Small intestine (tissue), 7 donors: ENCODE results near the gene ITGA1. TPM values are rescaled to one million over a fixed set of nuclear protein-coding genes. Genes with fewer than 3 reads are reported as not detected.

Source experiments
- DNase-seq, 2 donors: peaks; one replicate each; pipeline versions ENCODE4 v3.0.0 to v3.0.0-alpha.2; 2013
- FAIRE-seq: peaks from 2 replicates; lab custom pipeline; 2012; peaks lifted over from hg19 to GRCh38; lab: Jason Lieb, UNC
- H3K27ac ChIP-seq, 3 donors: one replicate each; pipeline ENCODE4 v1.5.1; 2013; ENCODE audit warnings: low read length in 2 of 3, mild to moderate bottlenecking in 2 of 3, control low read depth in 1 of 3, inconsistent platforms in 1 of 3, low read depth in 1 of 3, moderate library complexity in 1 of 3
- H3K27me3 ChIP-seq, 3 donors: one replicate each; pipeline ENCODE4 v1.6.1; 2013; ENCODE audit warnings: low read length in 3 of 3, inconsistent platforms in 1 of 3; ENCODE audit not compliant: control insufficient read depth in 3 of 3, insufficient read depth in 3 of 3
- H3K36me3 ChIP-seq, 3 donors: one replicate each; pipeline ENCODE4 v1.6.1; 2013; ENCODE audit warnings: low read length in 3 of 3, inconsistent platforms in 1 of 3, low read depth in 1 of 3, mild to moderate bottlenecking in 1 of 3, moderate library complexity in 1 of 3; ENCODE audit not compliant: control insufficient read depth in 3 of 3, insufficient read depth in 2 of 3
- H3K4me1 ChIP-seq, 3 donors: one replicate each; pipeline ENCODE4 v1.6.1; 2013; ENCODE audit warnings: low read length in 2 of 3, inconsistent platforms in 1 of 3, low read depth in 1 of 3, mild to moderate bottlenecking in 1 of 3, moderate library complexity in 1 of 3; ENCODE audit not compliant: control insufficient read depth in 3 of 3, insufficient read depth in 2 of 3
- H3K4me3 ChIP-seq, 3 donors: one replicate each; pipeline ENCODE4 v1.5.1; 2013; ENCODE audit warnings: low read length in 3 of 3, control low read depth in 1 of 3, inconsistent platforms in 1 of 3, low read depth in 1 of 3, mild to moderate bottlenecking in 1 of 3, moderate library complexity in 1 of 3
- H3K9me3 ChIP-seq, 2 donors: one replicate each; pipeline ENCODE4 v1.6.1; 2013; ENCODE audit warnings: low read depth in 1 of 2, low read length in 1 of 2; ENCODE audit not compliant: control insufficient read depth in 2 of 2, insufficient read depth in 1 of 2
- WGBS, 3 donors: extraction: QIAGEN DNeasy Blood & Tissue Kit; methylation state at CpG; one replicate each; pipeline ENCODE4 v1.1.7; 2013; 5-methylcytosine and 5-hydroxymethylcytosine counted together
- polyA plus RNA-seq, 4 donors: library from polyadenylated mRNA; stranded (reverse) in 3 of 4; unstranded in 1 of 4; fragments of 200-250 nt in 3 of 4; fragments of 120-200 nt in 1 of 4; gene quantifications; one replicate each; pipeline versions ENCODE4 v1.2.1 to v1.2.3, GENCODE V29; 2013
- donor health status: healthy with polysubstance abuse.
- donor health status: control.
- donor health status: control.
- donor health status: Bipolar disorder and iron deficiency.
- donor health status: healthy.

Gene ITGA1
- polyA plus RNA-seq, 4 donors = 1.6 to 20.9 (median 5.0) TPM

GRCh38 chr5:52776116-52776515 is 11.6 kb upstream of the ITGA1 start:
- H3K9me3 ChIP-seq = no peaks in the 10 kb centered on the region
- 86 to 92% (median 89%) methylated on average over 2 of the region's 2 CpGs for WGBS, 3 donors
- no peaks in the 10 kb centered on the region for H3K27me3 ChIP-seq
- peak overlapping the region in 1 of 3 donors; percentile 34 for H3K4me3 ChIP-seq
- no peak for FAIRE-seq
- peak overlapping the region in 2 of 3 donors; percentile 56 to 68 for H3K27ac ChIP-seq
- no peaks in the 10 kb centered on the region for H3K4me1 ChIP-seq
- DNase-seq = peak in 1 of 2 donors; percentile 65
- no peaks in the 10 kb centered on the region for H3K36me3 ChIP-seq

DNA sequence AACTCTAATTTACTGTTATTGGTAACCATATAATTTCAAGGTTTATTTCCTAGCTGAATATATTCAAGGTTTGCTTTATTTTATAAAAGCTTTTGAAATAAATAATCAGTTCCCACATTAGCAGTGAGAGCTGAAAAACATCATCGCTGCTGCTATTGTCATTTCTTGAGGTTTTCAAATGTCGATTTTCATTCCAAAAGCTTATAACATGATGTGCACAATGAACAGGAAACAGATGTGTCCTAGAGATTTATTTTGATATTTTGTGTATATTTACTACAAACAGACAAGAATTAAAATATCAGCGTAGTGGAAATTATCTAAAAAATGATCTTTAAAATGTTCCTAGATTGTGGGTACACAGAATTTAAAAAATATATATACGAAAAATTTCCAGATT is 10.5 kb upstream of the ITGA1 start:
- Histone ChIP-seq H3K4me3 (no peak overlapping the region), H3K27me3 (no peaks in the 10 kb centered on the region), H3K9me3 (no peaks in the 10 kb centered on the region), H3K4me1 (no peaks in the 10 kb centered on the region), H3K27ac (no peak overlapping the region), H3K36me3 (no peaks in the 10 kb centered on the region)
- no peak for DNase-seq
- 76 to 89% (median 77%) methylated on average over 4 of the region's 4 CpGs for WGBS, 3 donors
- no peak for FAIRE-seq

GRCh38 chr5:52778781-52779180 is 8.9 kb upstream of the ITGA1 start:
- WGBS, 3 donors = 80 to 91% (median 81%) methylated on average over 1 of the region's 1 CpG
- no peak overlapping the region for H3K4me3 ChIP-seq
- H3K9me3 ChIP-seq = no peaks in the 10 kb centered on the region
- H3K36me3 ChIP-seq = no peaks in the 10 kb centered on the region
- DNase-seq = no peak
- peak overlapping the region in 1 of 3 donors; percentile 32 for H3K27ac ChIP-seq
- H3K27me3 ChIP-seq = no peaks in the 10 kb centered on the region
- no peaks in the 10 kb centered on the region for H3K4me1 ChIP-seq
- no peak for FAIRE-seq

GRCh38 chr5:52779213-52779612 is 8.5 kb upstream of the ITGA1 start:
- DNase-seq = no peak
- Histone ChIP-seq H3K4me1 (no peaks in the 10 kb centered on the region), H3K36me3 (no peaks in the 10 kb centered on the region), H3K4me3 (no peak overlapping the region), H3K9me3 (no peaks in the 10 kb centered on the region), H3K27ac (no peak overlapping the region), H3K27me3 (no peaks in the 10 kb centered on the region)
- FAIRE-seq = no peak

DNA sequence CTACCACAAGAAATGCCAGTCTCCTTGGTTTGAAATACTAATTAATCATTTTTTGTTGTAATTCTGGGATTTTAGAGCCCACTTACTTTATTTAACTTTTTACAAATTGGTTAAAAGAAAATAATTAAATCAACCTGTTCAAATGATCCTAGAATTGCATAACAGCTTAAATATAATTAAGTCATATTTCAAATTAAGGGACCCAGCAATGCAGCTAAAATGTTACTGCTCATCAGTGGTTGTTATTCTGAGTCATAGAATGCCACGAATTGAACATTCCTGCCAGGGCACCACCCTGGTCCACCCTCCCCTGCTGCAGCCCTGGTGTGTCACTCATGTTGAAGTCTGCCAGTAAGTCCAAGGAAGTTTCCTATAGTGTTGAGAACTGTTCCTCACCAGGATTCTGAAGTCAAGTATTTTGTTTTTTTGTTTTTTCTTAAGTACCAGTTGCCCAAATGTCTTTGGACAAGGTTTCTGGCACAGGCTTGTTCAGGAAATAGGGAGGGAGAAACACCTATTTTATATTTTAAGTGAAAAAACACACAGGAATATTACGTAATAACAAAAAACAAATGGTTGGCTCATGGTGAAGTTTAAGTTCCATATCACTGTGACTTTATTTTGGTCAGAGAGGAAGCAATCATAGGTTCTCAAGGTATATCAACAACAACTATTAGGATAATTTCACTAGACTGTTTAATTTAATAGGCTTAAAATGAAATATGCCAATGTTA is 4.3 kb upstream of the ITGA1 start:
- H3K36me3 ChIP-seq = no peaks in the 10 kb centered on the region
- no peak overlapping the region for H3K27ac ChIP-seq
- peaks cover 0 to 3% (median 0%) of the 10 kb centered on the region in 3 donors for H3K4me1 ChIP-seq
- no peak overlapping the region for H3K4me3 ChIP-seq
- H3K9me3 ChIP-seq = no peaks in the 10 kb centered on the region
- 52 to 71% (median 61%) methylated on average over 2 of the region's 2 CpGs for WGBS, 3 donors
- DNase-seq (no peak), FAIRE-seq (no peak)
- H3K27me3 ChIP-seq = no peaks in the 10 kb centered on the region

DNA sequence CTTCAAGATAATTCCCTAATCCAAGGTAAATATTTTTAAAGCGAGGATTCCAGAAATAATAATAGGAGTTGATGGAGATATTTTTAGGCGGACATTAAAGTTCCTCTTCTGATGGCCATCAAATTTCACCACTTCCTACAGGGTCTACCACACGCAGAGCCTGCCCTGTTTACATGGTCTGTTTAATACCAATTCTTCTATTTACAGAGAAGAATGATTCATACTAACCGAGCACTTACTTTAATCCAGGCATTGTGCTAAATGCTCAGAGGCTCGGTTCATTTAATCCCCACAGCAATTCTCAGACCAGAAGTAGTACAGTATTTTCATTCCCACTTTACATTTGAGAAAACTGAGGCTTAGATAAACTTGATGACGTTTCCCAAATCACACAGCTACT is 3.0 kb upstream of the ITGA1 start:
- WGBS, 3 donors = 57 to 82% (median 65%) methylated on average over 6 of the region's 6 CpGs
- Histone ChIP-seq H3K36me3 (no peaks in the 10 kb centered on the region), H3K27me3 (no peaks in the 10 kb centered on the region), H3K27ac (no peak overlapping the region), H3K4me1 (peaks cover 0 to 11% (median 0%) of the 10 kb centered on the region in 3 donors), H3K9me3 (no peaks in the 10 kb centered on the region), H3K4me3 (no peak overlapping the region)
- FAIRE-seq (no peak), DNase-seq (no peak)

GRCh38 chr5:52786391-52786790 is 1.3 kb upstream of the ITGA1 start:
- H3K27me3 ChIP-seq = no peaks in the 10 kb centered on the region
- H3K36me3 ChIP-seq = no peaks in the 10 kb centered on the region
- H3K4me3 ChIP-seq = no peak overlapping the region
- FAIRE-seq (no peak), DNase-seq (no peak)
- H3K27ac ChIP-seq = peak overlapping the region in 1 of 3 donors; percentile 71
- 10 to 33% (median 18%) methylated on average over 4 of the region's 4 CpGs for WGBS, 3 donors
- H3K9me3 ChIP-seq = no peaks in the 10 kb centered on the region
- peaks cover 0 to 15% (median 7%) of the 10 kb centered on the region in 3 donors for H3K4me1 ChIP-seq

DNA sequence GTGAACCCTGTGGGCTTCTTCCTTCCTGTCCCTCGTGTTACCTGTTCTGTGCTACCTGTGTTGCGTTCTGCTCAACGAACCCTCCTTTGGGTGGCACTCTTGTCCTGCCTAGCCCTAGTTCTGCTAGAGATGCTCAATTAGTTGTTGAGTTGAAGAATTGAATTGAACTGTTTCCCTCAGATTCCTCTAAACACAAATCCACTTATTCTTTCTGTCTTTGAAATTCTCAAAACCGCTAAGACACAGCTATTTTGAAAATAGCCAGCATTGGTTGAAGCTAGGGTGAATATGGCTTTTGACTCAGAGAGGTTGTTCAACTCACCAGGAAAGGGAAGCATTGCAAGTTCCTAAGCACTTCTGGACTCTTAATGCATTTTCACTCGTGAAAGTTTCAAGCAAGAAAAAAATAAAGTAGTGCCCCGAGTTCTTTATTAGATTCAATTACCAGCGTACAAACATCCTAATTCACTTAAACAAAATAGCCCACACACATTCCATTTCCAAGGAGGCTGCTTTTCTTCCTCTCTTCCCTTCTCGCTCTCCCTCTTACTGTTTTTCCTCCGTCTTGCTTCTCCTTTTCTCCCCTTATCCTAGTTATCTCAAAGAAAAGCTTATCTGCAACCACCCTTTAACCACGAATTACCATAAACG is 642 bp upstream of the ITGA1 start:
- peak overlapping the region; percentile 31 to 94 (median 60) for H3K4me3 ChIP-seq
- H3K27me3 ChIP-seq = no peaks in the 10 kb centered on the region
- no peaks in the 10 kb centered on the region for H3K9me3 ChIP-seq
- no peak for FAIRE-seq
- peaks cover 0 to 15% (median 8%) of the 10 kb centered on the region in 3 donors for H3K4me1 ChIP-seq
- DNase-seq = peak; percentile 71 to 84
- H3K36me3 ChIP-seq = no peaks in the 10 kb centered on the region
- WGBS, 3 donors = 1 to 5% (median 2%) methylated on average over 11 of the region's 11 CpGs
- H3K27ac ChIP-seq = peak overlapping the region; percentile 71 to 95 (median 75)
